Body of pancreas (tissue), 4 donors: ENCODE results near the gene ISLR2. TPM values are rescaled to one million over a fixed set of nuclear protein-coding genes. Genes with fewer than 3 reads are reported as not detected.
"Not testable (repeated sequence)": the region's sequence is repeated elsewhere in the genome, so short reads cannot be mapped to it uniquely, and the experiment has no call there.

Experiments used
- ATAC-seq: fragments of 150-250 bp; one replicate; pipeline ENCODE4 v1.9.1; 2016
- DNase-seq, 4 donors: peaks; one replicate each; pipeline ENCODE4 v3.0.0-alpha.2; 2019
- H3K27ac ChIP-seq, 4 donors: fragments of 200-600 bp; sonication (generic); 1 replicate in 3 of 4; 2 replicates in 1 of 4; pipeline versions ENCODE4 v1.5.1 to v1.6.1; 2016 to 2019; ENCODE audit warnings: mild to moderate bottlenecking in 1 of 4, mixed read lengths in 1 of 4, moderate library complexity in 1 of 4
- H3K27me3 ChIP-seq, 2 donors: fragments of 200-600 bp; sonication (generic); one replicate each; pipeline ENCODE4 v1.6.0; 2016; ENCODE audit warnings: mild to moderate bottlenecking in 1 of 2
- H3K36me3 ChIP-seq, 2 donors: fragments of 200-600 bp; sonication (generic); replicated peaks in 1 of 2; 2 replicates each; pipeline ENCODE4 v1.5.1; 2016; ENCODE audit warnings: low read depth in 2 of 2; ENCODE audit not compliant: insufficient read depth in 1 of 2
- H3K4me1 ChIP-seq: fragments of 200-600 bp; sonication (generic); one replicate; pipeline ENCODE4 v1.6.0; 2016
- H3K4me3 ChIP-seq, 2 donors: fragments of 200-600 bp; sonication (generic); 1 replicate in 1 of 2; 2 replicates in 1 of 2; pipeline ENCODE4 v1.5.1; 2016 to 2019
- H3K9me3 ChIP-seq, 3 donors: fragments of 200-600 bp; sonication (generic); 1 replicate in 2 of 3; 2 replicates in 1 of 3; pipeline ENCODE4 v1.5.1; 2016
- POLR2A ChIP-seq, 3 donors: fragments of 450-650 bp; IDR thresholded peaks; one replicate each; pipeline ENCODE4 v1.6.1; 2016; ENCODE audit warnings: antibody characterized with exemption in 3 of 3, mild to moderate bottlenecking in 2 of 3
- WGBS, 2 donors: methylation state at CpG; one replicate each; pipeline ENCODE4 v1.1.5; 2017; 5-methylcytosine and 5-hydroxymethylcytosine counted together
- intact Hi-C: fragments of 100-400 bp; cut with DNase I; formaldehyde crosslinking; loops from one replicate; pipeline ENCODE4 v1.15.1; 2023
- total RNA-seq, 2 donors: library from RNA; depleted of rRNA; stranded (reverse); fragments of >200 nt; gene quantifications; one replicate each; pipeline ENCODE4 v1.1.0, GENCODE V29; 2016
- TF ChIP-seq, protein P1 (sequence below), 7 experiments: fragments of 450-650 bp in 4 of 7; fragments of 200-600 bp in 3 of 7; sonication (generic) in 3 of 7; IDR thresholded peaks; one replicate each; pipeline ENCODE4 v1.5.1; 2016 to 2019; ENCODE audit warnings: antibody characterized with exemption in 7 of 7

Gene ISLR2
- total RNA-seq, 2 donors from 2014 or later = not detected

DNA sequence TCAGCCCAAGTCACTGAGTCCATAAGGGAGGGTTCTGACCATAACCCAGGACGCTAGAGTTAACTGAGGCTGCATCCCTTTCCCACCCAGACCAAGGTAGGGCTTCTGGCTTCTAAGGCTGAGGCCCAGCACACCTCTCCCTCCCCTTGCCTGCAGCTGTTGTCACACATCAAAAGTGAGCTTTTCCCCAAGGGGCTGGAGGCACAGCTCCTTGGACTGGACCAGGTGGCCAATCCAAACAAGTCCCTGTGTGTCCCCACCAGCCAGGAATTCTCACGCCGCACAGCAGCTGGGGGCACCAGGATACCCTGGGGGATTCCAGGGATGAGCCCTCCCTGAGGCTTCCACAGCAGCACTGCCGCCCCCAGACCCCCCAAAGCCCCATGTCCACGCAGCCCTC lies 22.3 kb upstream of the ISLR2 start:
- Histone ChIP-seq H3K4me1 (no peaks in the 10 kb centered on the region), H3K4me3 (no peak overlapping the region), H3K27me3 (no peaks in the 10 kb centered on the region), H3K9me3 (no peaks in the 10 kb centered on the region), H3K36me3 (no peaks in the 10 kb centered on the region), H3K27ac (no peak overlapping the region)
- TF ChIP-seq POLR2A (IDR thresholded peaks at IDR 0.05) = no peak
- TF ChIP-seq, protein P1, sequence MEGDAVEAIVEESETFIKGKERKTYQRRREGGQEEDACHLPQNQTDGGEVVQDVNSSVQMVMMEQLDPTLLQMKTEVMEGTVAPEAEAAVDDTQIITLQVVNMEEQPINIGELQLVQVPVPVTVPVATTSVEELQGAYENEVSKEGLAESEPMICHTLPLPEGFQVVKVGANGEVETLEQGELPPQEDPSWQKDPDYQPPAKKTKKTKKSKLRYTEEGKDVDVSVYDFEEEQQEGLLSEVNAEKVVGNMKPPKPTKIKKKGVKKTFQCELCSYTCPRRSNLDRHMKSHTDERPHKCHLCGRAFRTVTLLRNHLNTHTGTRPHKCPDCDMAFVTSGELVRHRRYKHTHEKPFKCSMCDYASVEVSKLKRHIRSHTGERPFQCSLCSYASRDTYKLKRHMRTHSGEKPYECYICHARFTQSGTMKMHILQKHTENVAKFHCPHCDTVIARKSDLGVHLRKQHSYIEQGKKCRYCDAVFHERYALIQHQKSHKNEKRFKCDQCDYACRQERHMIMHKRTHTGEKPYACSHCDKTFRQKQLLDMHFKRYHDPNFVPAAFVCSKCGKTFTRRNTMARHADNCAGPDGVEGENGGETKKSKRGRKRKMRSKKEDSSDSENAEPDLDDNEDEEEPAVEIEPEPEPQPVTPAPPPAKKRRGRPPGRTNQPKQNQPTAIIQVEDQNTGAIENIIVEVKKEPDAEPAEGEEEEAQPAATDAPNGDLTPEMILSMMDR (IDR thresholded peaks at IDR 0.05) = no peak
- intact Hi-C loops = no loop called here
- DNase-seq (no peak), ATAC-seq (no peak)
- 29 to 75% methylated on average over 1 to 5 of the region's 5 CpGs for WGBS, 2 donors

DNA sequence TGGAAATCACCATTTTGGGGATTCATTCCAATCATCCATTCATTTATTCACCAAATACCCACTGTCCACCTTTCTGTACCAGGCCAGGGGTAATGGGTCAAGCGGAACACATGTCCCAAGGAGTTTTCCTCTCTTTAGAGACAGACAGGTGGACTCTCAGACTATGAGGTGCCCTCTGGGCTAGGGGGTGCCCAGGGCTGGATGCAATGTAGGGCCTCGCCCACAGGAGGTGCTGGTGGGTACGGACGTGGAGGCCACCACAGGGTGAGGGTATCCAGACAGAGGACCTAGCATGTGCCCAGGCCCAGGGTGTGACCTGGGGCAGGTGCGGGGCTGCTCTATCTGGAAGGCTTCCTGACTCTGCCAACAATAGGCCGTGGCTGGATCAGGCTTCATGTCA lies 21.8 kb upstream of the ISLR2 start:
- H3K4me3 ChIP-seq, H3K27ac ChIP-seq, H3K36me3 ChIP-seq, DNase-seq, intact Hi-C loops, H3K4me1 ChIP-seq, ATAC-seq, H3K9me3 ChIP-seq, H3K27me3 ChIP-seq: not testable (repeated sequence)
- 59 to 74% methylated on average over 6 of the region's 6 CpGs for WGBS, 2 donors

DNA sequence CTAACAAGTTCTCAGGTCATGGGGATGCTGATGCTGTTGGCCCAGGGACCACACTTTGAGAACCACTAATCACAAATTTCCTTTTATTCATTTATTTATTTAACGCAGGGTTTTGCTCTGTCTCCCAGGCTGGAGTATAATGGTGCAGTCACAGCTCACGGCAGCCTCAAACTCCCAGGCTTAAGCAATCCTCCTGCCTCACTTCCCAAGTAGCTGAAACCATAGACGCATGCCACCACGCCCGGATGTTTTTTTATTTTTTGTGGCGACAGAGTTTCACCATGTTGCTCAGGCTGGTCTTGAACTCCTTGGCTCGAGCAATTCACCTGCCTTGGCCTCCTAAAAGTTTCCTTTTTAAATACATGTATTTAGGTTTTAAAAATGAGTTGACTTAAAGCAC lies 20.7 kb upstream of the ISLR2 start:
- no peak for TF ChIP-seq POLR2A (IDR thresholded peaks at IDR 0.05)
- TF ChIP-seq, protein P1 (IDR thresholded peaks at IDR 0.05) = no peak
- no peaks in the 10 kb centered on the region for H3K27me3 ChIP-seq
- H3K4me1 ChIP-seq = no peaks in the 10 kb centered on the region
- no peaks in the 10 kb centered on the region for H3K36me3 ChIP-seq
- H3K4me3 ChIP-seq = no peak overlapping the region
- no peak overlapping the region for H3K27ac ChIP-seq
- 59 to 76% methylated on average over 7 of the region's 7 CpGs for WGBS, 2 donors
- no peak for DNase-seq
- intact Hi-C loops = no loop called here
- ATAC-seq = no peak
- no peaks in the 10 kb centered on the region for H3K9me3 ChIP-seq

DNA sequence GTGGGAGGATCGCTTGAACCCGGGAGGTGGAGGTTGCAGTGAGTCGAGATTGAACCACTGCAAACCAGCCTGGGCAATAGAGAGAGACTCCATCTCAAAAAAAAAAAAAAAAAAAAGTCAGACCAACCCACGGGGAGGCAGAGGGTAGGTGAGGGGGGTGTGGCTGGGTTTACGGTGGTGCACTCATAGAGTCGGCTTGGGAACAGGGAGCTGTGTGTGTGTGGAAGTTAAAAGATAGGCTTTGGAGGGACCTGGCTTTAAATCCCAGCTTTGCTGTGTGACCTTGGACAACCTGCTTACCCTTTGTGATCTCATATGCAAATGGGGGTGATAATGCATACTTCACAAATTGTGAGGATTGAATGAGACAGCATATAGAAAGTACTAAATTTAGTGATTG lies 10.0 kb upstream of the ISLR2 start:
- H3K27me3 ChIP-seq = peaks cover 0 to 3% of the 10 kb centered on the region in 2 donors
- no peaks in the 10 kb centered on the region for H3K36me3 ChIP-seq
- intact Hi-C loops = no loop called here
- TF ChIP-seq, protein P1 (IDR thresholded peaks at IDR 0.05) = no peak
- TF ChIP-seq POLR2A (IDR thresholded peaks at IDR 0.05) = no peak
- no peaks in the 10 kb centered on the region for H3K9me3 ChIP-seq
- no peaks in the 10 kb centered on the region for H3K4me1 ChIP-seq
- H3K4me3 ChIP-seq = no peak overlapping the region
- WGBS, 2 donors = 49 to 58% methylated on average over 6 of the region's 6 CpGs
- ATAC-seq = no peak
- no peak overlapping the region for H3K27ac ChIP-seq
- no peak for DNase-seq

DNA sequence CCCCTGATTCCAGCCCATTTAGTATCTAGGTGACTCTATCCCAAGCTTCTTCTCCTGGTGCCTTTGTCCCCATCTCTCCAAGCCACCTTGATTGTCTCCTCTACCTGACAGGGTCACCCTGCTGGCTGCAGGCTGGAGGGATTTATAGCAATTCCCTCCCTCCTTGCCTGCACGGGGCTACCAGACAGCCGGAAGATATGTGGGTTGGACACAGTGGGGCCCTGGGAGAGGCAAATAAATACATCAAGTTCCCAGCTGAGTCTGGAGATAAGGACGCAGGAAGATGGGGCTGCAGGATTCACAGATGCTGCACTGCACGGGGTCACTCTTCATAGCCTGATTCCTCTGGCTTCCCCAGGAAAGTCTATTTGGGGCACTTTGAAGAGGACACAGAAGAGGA lies 9.3 kb upstream of the ISLR2 start:
- ATAC-seq (no peak), DNase-seq (no peak)
- Histone ChIP-seq H3K27ac (no peak overlapping the region), H3K36me3 (no peaks in the 10 kb centered on the region), H3K4me1 (no peaks in the 10 kb centered on the region), H3K9me3 (no peaks in the 10 kb centered on the region), H3K27me3 (peaks cover 0 to 3% of the 10 kb centered on the region in 2 donors), H3K4me3 (no peak overlapping the region)
- 8 to 13% methylated on average over 4 of the region's 4 CpGs for WGBS, 2 donors
- TF ChIP-seq, protein P1 (IDR thresholded peaks at IDR 0.05) = no peak
- TF ChIP-seq POLR2A (IDR thresholded peaks at IDR 0.05) = no peak
- intact Hi-C loops = no loop called here
